ENCODE measurements around the gene TK1. TPM values are rescaled to one million over a fixed set of nuclear protein-coding genes. Genes with fewer than 3 reads are reported as not detected.

TK1 gene
- total RNA-seq, result 1 to 10 TPM; 1.1 to 8.8 (median 2.7) TPM

DNA sequence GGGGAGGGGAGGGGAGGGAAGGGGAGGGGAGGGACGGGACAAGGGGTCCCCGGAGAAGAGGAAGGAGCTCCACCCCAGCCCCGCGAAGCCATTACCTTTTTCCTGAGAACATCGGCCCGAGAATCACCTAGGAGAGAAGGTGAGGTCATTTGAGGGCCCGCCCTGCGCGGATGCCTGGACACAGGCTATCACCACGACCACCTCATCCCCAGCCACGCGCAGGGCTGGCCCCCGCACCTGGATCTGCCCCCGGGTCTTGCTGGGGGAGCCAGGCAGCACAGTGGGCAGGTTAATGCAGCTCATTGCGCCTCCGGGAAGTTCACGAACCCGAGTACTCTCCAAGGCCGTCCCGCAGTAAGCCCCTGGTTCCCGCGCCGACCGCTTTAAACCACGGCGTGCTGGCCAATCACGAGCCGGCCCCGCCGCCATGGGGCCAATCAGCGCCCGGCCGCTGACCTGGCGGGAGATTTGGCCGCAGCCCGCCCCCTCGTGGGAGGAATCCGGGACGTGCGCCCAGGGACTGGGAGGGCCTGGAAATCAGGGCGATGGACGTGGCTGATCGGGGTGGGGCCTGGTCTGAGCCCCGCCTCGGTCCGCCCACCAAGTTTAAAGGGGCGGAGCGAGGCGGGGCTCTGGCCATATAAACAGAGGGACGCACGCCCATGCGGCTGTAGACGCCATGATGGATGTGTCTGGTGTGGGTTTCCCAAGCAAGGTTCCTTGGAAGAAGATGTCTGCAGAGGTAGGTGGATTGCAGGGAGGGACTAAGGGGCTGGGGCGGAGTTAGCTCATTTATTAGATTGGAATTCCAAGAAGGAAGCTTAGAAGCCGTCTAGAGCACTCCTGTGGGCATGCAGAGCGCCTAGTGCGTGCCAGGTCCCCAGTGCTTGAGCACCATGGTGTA lies at the start of gene TK1, which contains the start of gene AFMID:
Gene TK1 (minus strand): TSS at position 361 of the 904 bp plus-strand sequence. CDS start 58 bp downstream, at position 303.
Gene AFMID (plus strand): TSS at position 671 of the 904 bp plus-strand sequence. CDS start 9 bp downstream, at position 680.
- no peak for TF ChIP-seq CTCF (IDR thresholded peaks at IDR 0.05; ENCODE audit: low read depth)

- no peak for TF ChIP-seq CTCF (IDR thresholded peaks at IDR 0.05; ENCODE audit: low read depth)
These were observed 49.0 kb upstream of the TK1 start for GRCh38 chr17:78235885-78236284.

DNA sequence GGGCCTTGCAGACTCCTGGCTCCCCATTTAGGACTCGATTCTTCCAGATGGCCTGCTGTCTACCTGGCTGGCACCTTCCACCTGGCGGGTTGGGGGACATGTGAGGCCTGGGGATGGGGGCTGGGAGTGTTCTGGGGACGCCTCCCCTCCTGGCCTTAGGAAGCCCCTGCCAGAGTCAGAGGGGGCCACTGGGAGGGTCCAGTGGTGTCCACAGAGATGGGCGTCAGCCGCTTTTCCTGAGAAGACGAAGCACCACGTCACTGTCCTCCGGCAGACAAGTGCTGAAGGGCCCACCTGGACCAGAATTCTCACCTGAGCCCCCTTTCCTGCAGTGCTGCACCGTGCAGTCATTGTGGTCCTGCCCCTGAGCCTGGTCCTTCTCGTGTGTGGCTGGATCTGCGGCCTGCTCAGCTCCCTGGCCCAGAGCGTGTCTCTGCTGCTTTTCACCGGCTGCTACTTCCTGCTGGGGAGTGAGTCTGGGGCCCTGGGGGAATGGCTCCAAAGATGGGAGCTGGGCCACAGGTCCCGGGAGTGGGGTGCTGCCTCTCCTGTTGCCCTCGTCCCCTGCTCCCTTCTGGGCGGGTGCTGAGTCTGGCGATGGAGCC lies 47.5 kb upstream of the TK1 start:
- no peak for TF ChIP-seq CTCF (IDR thresholded peaks at IDR 0.05; ENCODE audit: low read depth)

- no peak for TF ChIP-seq CTCF (IDR thresholded peaks at IDR 0.05; ENCODE audit: low read depth)
These were observed 46.8 kb upstream of the TK1 start for GRCh38 chr17:78233678-78234077.

GRCh38 chr17:78232859-78233173 lies 46.0 kb upstream of the TK1 start:
- no peak for TF ChIP-seq CTCF (IDR thresholded peaks at IDR 0.05; ENCODE audit: low read depth)

DNA sequence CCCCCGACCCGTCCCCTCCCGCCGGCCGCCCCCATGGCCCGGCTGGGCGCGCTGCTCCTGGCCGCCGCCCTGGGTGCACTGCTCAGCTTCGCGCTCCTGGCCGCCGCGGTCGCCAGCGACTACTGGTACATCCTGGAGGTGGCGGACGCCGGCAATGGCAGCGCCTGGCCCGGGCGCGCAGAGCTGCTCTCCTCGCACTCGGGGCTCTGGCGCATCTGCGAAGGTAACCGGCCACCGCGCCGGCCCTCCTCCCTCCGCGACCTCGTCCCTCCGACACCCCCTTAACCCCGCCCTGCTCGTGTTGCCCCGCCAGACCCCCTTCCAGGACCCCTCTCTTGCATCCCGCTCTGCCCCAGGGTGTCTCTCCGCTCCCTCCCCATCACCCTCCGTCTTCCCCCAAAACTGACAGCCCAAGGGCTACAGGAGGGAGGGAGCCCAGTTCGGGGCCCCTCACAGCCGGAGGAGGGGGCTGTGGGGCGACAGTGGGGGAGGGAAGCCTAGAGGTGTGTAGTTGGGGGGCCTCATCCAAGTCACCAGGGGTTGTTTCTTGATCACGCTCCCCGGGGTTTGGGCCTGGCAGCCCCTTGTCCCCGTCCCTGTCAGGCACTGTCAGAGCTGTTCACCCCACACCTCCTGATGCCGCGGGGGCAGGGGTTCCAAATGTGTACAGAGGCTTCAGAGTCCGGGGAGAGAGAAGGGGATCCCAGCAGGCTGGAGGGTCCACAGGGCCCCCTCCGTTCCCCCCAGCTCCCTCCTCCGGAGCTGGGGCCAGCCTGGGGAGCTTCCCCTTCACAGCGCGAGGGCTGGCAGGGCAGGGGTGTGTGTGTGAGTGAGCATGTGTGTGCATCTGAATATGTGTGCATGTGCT lies 45.4 kb upstream of the TK1 start:
- no peak for TF ChIP-seq CTCF (IDR thresholded peaks at IDR 0.05; ENCODE audit: low read depth)

All from subcutaneous adipose tissue (tissue), 4 donors.